GM10266 (cell line): Measurements from ENCODE around the gene HOGA1.
"Not testable (repeated sequence)": the region's sequence is repeated elsewhere in the genome, so short reads cannot be mapped to it uniquely, and the experiment has no call there.

Experiments used
- DNase-seq: peaks from one replicate; pipeline ENCODE4 v3.0.0; 2012; ENCODE audit errors: extremely low spot score
- CTCF ChIP-seq: IDR thresholded peaks from 2 replicates; pipeline ENCODE4 v1.5.1; 2012; ENCODE audit warnings: mild to moderate bottlenecking, low read depth; ENCODE audit not compliant: control insufficient read depth, insufficient read depth; ENCODE audit errors: missing control alignments

The HOGA1 gene

GRCh38 chr10:97629289-97629688, 45.1 kb downstream of the HOGA1 start:
- TF ChIP-seq CTCF: no peak

GRCh38 chr10:97631098-97631497, 46.9 kb downstream of the HOGA1 start:
- DNase-seq: no peak
- TF ChIP-seq CTCF: no peak

More at GRCh38 chr10:97629289-97629688, 45.1 kb downstream of the HOGA1 start:
- no peak for DNase-seq

- DNase-seq: peak; percentile 90
- TF ChIP-seq CTCF: no peak
Measured at GRCh38 chr10:97632949-97633884, 49.0 kb downstream of the HOGA1 start, which contains the start of gene MORN4. MORN4 (minus strand) TSS chr10:97633500; CDS start chr10:97619653, 13,847 bp downstream.

GRCh38 chr10:97633921-97634320, 49.7 kb downstream of the HOGA1 start:
- no peak for DNase-seq
- TF ChIP-seq CTCF: no peak

- no peak for TF ChIP-seq CTCF
- DNase-seq: no peak
Measured at GRCh38 chr10:97635577-97635976, 51.4 kb downstream of the HOGA1 start.

GRCh38 chr10:97639090-97639489, 54.9 kb downstream of the HOGA1 start:
- not testable (repeated sequence) for DNase-seq

- no peak for TF ChIP-seq CTCF
- peak; percentile 98 for DNase-seq
Measured at GRCh38 chr10:97640174-97640867, 56.1 kb downstream of the HOGA1 start, which contains the start of gene PI4K2A. PI4K2A (plus strand) TSS chr10:97640671; CDS start chr10:97640743, 72 bp downstream.
